Body of pancreas (tissue), 4 donors: Measurements from ENCODE around the gene TBX20. TPM values are rescaled to one million over a fixed set of nuclear protein-coding genes. Genes with fewer than 3 reads are reported as not detected.
"Not testable (repeated sequence)": the region's sequence is repeated elsewhere in the genome, so short reads cannot be mapped to it uniquely, and the experiment has no call there.

Experiments used
- ATAC-seq: fragments of 150-250 bp; one replicate; pipeline ENCODE4 v1.9.1; 2016
- DNase-seq, 4 donors: peaks; one replicate each; pipeline ENCODE4 v3.0.0-alpha.2; 2019
- H3K27ac ChIP-seq, 4 donors: fragments of 200-600 bp; sonication (generic); 1 replicate in 3 of 4; 2 replicates in 1 of 4; pipeline versions ENCODE4 v1.5.1 to v1.6.1; 2016 to 2019; ENCODE audit warnings: mild to moderate bottlenecking in 1 of 4, mixed read lengths in 1 of 4, moderate library complexity in 1 of 4
- H3K27me3 ChIP-seq, 2 donors: fragments of 200-600 bp; sonication (generic); one replicate each; pipeline ENCODE4 v1.6.0; 2016; ENCODE audit warnings: mild to moderate bottlenecking in 1 of 2
- H3K36me3 ChIP-seq, 2 donors: fragments of 200-600 bp; sonication (generic); replicated peaks in 1 of 2; 2 replicates each; pipeline ENCODE4 v1.5.1; 2016; ENCODE audit warnings: low read depth in 2 of 2; ENCODE audit not compliant: insufficient read depth in 1 of 2
- H3K4me1 ChIP-seq: fragments of 200-600 bp; sonication (generic); one replicate; pipeline ENCODE4 v1.6.0; 2016
- H3K4me3 ChIP-seq, 2 donors: fragments of 200-600 bp; sonication (generic); 1 replicate in 1 of 2; 2 replicates in 1 of 2; pipeline ENCODE4 v1.5.1; 2016 to 2019
- H3K9me3 ChIP-seq, 3 donors: fragments of 200-600 bp; sonication (generic); 1 replicate in 2 of 3; 2 replicates in 1 of 3; pipeline ENCODE4 v1.5.1; 2016
- WGBS, 2 donors: methylation state at CpG; one replicate each; pipeline ENCODE4 v1.1.5; 2017; 5-methylcytosine and 5-hydroxymethylcytosine counted together
- intact Hi-C: fragments of 100-400 bp; cut with DNase I; formaldehyde crosslinking; loops from one replicate; pipeline ENCODE4 v1.15.1; 2023
- total RNA-seq, 2 donors: library from RNA; depleted of rRNA; stranded (reverse); fragments of >200 nt; gene quantifications; one replicate each; pipeline ENCODE4 v1.1.0, GENCODE V29; 2016
- TF ChIP-seq, protein P1 (sequence below), 7 experiments: fragments of 450-650 bp in 4 of 7; fragments of 200-600 bp in 3 of 7; sonication (generic) in 3 of 7; IDR thresholded peaks; one replicate each; pipeline ENCODE4 v1.5.1; 2016 to 2019; ENCODE audit warnings: antibody characterized with exemption in 7 of 7

TBX20 gene
- total RNA-seq, 2 donors from 2014 or later, result not detected

GRCh38 chr7:35204031-35204430, 49.9 kb downstream of the TBX20 start:
- H3K27me3 ChIP-seq, intact Hi-C loops, H3K4me3 ChIP-seq, ATAC-seq, H3K36me3 ChIP-seq, H3K27ac ChIP-seq, H3K9me3 ChIP-seq, H3K4me1 ChIP-seq, DNase-seq: not testable (repeated sequence)
- 83 to 89% methylated on average over 4 to 5 of the region's 5 CpGs for WGBS, 2 donors

GRCh38 chr7:35202353-35202752, 51.5 kb downstream of the TBX20 start:
- H3K27me3 ChIP-seq, intact Hi-C loops, H3K27ac ChIP-seq, ATAC-seq, H3K9me3 ChIP-seq, H3K36me3 ChIP-seq, H3K4me1 ChIP-seq, DNase-seq, H3K4me3 ChIP-seq: not testable (repeated sequence)
- 61 to 75% methylated on average over 6 of the region's 6 CpGs for WGBS, 2 donors

DNA sequence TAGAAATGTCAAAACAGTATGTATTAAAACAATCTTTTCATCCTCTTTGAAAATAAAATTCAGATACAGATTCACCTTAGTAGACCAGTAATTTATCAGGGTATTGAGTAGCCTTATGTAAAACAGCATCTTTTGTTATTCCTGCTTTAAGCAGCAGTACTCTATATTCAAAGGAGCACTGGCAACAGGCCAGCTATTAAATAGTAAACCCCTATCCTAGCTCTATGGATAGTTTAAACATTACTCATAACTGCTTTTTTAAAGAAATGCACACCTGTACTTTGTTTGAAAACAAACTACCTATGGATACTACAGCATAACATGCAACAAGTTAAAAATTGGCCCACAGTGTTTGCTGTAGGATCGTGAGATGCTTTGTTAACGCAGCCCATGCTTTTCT, 53.7 kb downstream of the TBX20 start:
- ATAC-seq, H3K36me3 ChIP-seq, H3K4me1 ChIP-seq, intact Hi-C loops, H3K4me3 ChIP-seq, H3K9me3 ChIP-seq, DNase-seq, H3K27me3 ChIP-seq, H3K27ac ChIP-seq: not testable (repeated sequence)
- WGBS, 2 donors, result 59 to 68% methylated on average over 2 of the region's 2 CpGs

DNA sequence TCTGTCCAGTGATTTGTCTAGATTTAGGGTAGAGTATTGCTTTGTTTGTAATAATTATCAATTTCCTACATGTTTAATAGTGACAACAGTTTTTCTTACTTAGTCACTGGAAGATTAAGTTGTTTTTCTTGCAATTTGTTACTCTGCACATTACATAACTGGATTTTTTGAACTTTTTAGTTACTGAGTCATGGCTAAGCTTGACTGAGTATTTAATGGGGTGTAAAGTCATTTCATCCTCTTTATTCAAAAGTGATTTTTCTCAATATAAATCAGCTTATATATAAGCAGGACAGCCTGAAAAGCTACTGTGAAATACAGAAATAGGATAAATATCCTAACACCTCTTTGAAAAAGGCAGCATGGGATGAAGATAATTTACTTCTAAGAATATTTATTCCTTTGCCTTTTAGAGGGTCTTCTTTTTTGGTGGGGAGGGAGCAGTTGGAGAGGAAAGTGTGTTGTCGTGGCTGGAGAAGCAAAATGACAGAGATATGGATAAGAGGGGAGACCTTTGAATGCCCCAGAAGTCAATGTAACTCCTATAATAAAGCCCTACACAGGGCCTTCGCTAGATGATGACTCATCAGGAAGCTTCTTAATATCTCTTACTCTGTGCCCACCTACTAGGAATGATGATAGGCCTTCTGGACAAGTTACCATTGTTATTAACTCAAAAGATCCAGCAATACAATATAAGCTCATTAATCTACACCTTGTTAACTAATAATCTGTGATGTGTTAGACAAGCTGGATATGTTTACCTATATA, 55.3 kb downstream of the TBX20 start:
- 82 to 85% methylated on average over 2 of the region's 2 CpGs for WGBS, 2 donors
- H3K4me1 ChIP-seq, DNase-seq, ATAC-seq, H3K9me3 ChIP-seq, intact Hi-C loops, H3K36me3 ChIP-seq, H3K4me3 ChIP-seq, H3K27me3 ChIP-seq, H3K27ac ChIP-seq: not testable (repeated sequence)

DNA sequence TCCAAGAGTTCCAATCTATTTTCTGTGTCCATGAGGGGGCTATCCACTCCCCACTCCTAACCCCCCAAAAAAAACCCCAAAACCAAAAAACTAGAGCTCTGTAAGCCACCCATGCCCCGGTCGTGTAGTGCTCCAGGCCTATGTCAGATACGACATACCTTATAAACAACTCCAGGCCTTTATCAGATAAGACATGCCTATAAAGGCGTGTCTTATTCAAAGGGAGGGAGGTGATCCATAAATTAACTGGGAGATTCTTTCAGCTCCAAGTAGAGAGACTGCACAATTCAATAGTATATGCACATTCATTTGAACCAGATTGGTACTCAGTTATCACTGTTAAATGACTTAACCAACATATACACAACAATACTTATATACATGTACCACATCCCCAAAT, 62.3 kb downstream of the TBX20 start:
- H3K36me3 ChIP-seq, result not testable (repeated sequence)

GRCh38 chr7:35190146-35190773, 63.6 kb downstream of the TBX20 start:
- H3K4me1 ChIP-seq, H3K27ac ChIP-seq, H3K36me3 ChIP-seq, H3K4me3 ChIP-seq, H3K9me3 ChIP-seq, H3K27me3 ChIP-seq, DNase-seq, ATAC-seq, intact Hi-C loops: not testable (repeated sequence)
- 43 to 45% methylated on average over 4 of the region's 4 CpGs for WGBS, 2 donors
- TF ChIP-seq, protein P1, sequence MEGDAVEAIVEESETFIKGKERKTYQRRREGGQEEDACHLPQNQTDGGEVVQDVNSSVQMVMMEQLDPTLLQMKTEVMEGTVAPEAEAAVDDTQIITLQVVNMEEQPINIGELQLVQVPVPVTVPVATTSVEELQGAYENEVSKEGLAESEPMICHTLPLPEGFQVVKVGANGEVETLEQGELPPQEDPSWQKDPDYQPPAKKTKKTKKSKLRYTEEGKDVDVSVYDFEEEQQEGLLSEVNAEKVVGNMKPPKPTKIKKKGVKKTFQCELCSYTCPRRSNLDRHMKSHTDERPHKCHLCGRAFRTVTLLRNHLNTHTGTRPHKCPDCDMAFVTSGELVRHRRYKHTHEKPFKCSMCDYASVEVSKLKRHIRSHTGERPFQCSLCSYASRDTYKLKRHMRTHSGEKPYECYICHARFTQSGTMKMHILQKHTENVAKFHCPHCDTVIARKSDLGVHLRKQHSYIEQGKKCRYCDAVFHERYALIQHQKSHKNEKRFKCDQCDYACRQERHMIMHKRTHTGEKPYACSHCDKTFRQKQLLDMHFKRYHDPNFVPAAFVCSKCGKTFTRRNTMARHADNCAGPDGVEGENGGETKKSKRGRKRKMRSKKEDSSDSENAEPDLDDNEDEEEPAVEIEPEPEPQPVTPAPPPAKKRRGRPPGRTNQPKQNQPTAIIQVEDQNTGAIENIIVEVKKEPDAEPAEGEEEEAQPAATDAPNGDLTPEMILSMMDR (IDR thresholded peaks at IDR 0.05), result peak in 1 of 7 experiments; percentile 8

More for the DNA sequence above, 62.3 kb downstream of the TBX20 start:
- intact Hi-C loops, ATAC-seq, H3K9me3 ChIP-seq, H3K4me3 ChIP-seq, H3K4me1 ChIP-seq, H3K27me3 ChIP-seq, H3K27ac ChIP-seq, DNase-seq: not testable (repeated sequence)
- 74% methylated on average over 4 of the region's 4 CpGs for WGBS, 2 donors

GRCh38 chr7:35186751-35187150, 67.1 kb downstream of the TBX20 start:
- intact Hi-C loops, H3K4me1 ChIP-seq, H3K27ac ChIP-seq, H3K27me3 ChIP-seq, H3K36me3 ChIP-seq, H3K9me3 ChIP-seq: not testable (repeated sequence)
- peak overlapping the region in 1 of 2 donors; percentile 15 for H3K4me3 ChIP-seq
- WGBS, 2 donors, result 1 to 2% methylated on average over 17 to 27 of the region's 27 CpGs
- peak; percentile 24 for ATAC-seq
- DNase-seq, result peak; percentile 13 to 55 (median 19)
